ENCODE results near the gene NDUFAF4. TPM values are rescaled to one million over a fixed set of nuclear protein-coding genes. Genes with fewer than 3 reads are reported as not detected.

Gene NDUFAF4
- total RNA-seq, 2 donors from 2014 or later = 57.9 to 103 TPM

DNA sequence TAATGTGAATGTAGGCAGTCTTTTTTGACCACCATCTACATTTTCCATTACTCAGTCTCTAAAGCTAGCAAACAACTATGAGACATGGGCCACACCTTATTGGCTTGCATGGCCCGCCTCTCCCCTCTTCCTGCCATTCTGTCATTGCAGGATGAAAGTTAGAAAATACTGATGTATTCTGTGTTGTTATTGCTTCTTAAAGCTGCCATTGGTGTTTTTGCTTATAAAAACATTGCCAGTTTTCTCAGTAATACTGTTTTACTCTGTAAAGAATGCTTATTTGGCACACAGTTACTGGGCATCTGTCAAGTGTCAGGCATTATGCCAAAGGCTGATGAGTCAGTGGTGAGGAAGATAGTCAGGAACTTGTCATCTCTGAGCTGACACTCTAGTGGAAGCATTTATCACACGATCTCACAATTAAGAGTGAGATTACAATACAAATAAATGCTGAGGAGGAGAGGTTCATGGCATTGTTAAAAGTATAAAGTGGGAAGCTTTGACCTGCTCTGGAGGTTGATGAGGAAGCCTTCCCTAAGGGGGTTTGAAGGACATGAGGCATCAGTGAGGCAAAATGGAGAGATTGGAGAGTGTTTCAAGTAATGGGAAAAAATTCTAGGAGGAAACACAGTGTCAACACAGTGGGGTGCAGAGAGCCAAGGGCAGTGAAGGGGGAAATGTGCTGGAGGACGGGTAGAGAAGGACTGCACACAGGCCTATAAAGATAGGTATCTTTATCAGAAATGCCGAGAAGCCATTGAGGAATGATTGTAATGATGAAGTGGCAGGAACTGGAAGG, 41.5 kb upstream of the NDUFAF4 start:
- no peak for TF ChIP-seq CTCF (IDR thresholded peaks at IDR 0.05)
- H3K27ac ChIP-seq = peak overlapping the region in 1 of 2 donors; percentile 48

GRCh38 chr6:96934087-96934486, 36.4 kb upstream of the NDUFAF4 start:
- Histone ChIP-seq H3K4me1 (peaks cover 0 to 10% of the 10 kb centered on the region in 2 donors), H3K9me3 (no peaks in the 10 kb centered on the region), H3K27me3 (no peaks in the 10 kb centered on the region), H3K4me3 (no peak overlapping the region), H3K27ac (no peak overlapping the region), H3K36me3 (no peaks in the 10 kb centered on the region)
- no peak for DNase-seq (ENCODE audit: low spot score)
- no peak for TF ChIP-seq CTCF (IDR thresholded peaks at IDR 0.05)

More for the DNA sequence above, 41.5 kb upstream of the NDUFAF4 start:
- no peaks in the 10 kb centered on the region for H3K27me3 ChIP-seq
- H3K9me3 ChIP-seq = no peaks in the 10 kb centered on the region
- H3K4me1 ChIP-seq = peaks cover 0 to 19% of the 10 kb centered on the region in 2 donors
- no peak overlapping the region for H3K4me3 ChIP-seq
- H3K36me3 ChIP-seq = no peaks in the 10 kb centered on the region
- no peak for DNase-seq (ENCODE audit: low spot score)

DNA sequence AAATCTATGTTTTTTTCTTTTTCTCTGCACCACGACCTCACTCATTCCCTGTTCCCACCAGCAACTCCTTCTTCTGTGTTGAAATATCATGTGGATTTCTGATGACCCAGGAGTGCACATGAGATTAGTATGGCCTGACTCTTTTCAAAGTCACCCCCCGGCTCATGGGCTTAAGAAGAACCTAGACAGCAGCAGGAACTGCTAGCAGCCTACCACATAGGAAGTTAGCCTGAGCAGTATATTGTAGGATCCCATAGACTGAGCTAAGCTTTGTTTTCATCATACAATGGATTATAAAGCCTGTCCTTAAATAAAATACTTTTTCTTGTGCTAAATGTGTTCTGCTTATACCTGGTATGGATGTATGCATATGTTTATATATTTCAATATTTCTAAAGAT, 33.5 kb upstream of the NDUFAF4 start:
- Histone ChIP-seq H3K27me3 (no peaks in the 10 kb centered on the region), H3K4me3 (no peak overlapping the region), H3K4me1 (no peaks in the 10 kb centered on the region), H3K27ac (no peak overlapping the region), H3K9me3 (no peaks in the 10 kb centered on the region), H3K36me3 (no peaks in the 10 kb centered on the region)
- no peak for DNase-seq (ENCODE audit: low spot score)
- no peak for TF ChIP-seq CTCF (IDR thresholded peaks at IDR 0.05)

DNA sequence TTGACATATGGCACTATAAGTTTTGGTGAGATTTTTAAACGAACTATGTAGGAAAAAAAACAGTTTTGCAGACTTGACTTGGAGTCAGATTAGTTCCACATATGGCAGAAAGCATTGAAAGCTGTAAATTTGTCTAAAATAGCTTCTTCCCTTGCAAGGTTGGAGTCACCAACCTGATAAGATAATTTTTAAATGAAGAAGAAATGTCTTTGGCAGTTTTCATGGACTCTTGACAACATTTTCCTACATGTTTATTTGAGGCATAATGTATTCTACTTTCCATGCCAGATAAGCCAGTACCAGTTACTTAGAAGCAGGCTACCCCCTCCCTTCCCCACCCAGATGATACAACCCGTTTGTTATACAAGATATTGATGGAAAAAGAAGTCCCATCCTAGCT, 32.0 kb upstream of the NDUFAF4 start:
- Histone ChIP-seq H3K27ac (no peak overlapping the region), H3K27me3 (no peaks in the 10 kb centered on the region), H3K4me3 (no peak overlapping the region), H3K36me3 (no peaks in the 10 kb centered on the region), H3K4me1 (peaks cover 0 to 6% of the 10 kb centered on the region in 2 donors), H3K9me3 (no peaks in the 10 kb centered on the region)
- no peak for TF ChIP-seq CTCF (IDR thresholded peaks at IDR 0.05)
- no peak for DNase-seq (ENCODE audit: low spot score)

DNA sequence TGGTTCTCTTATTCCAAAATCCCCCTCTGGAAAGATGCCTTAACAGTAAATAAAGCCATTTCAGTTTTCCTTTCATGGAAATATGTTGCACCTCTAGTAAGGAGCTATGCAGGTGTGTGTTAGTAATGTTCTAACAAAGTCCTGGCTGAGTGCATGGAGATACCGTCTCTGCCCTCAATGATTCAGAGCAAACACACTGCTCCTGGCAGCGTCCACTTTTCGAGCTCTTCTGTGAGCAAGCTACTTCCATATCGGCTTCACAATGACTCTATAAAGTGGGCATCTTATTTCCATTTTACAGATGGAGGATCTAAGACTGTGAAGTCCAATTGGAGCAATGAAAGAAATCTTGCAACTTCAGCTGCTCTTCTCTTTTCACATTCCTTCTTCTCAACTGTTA, 30.0 kb upstream of the NDUFAF4 start:
- no peak for TF ChIP-seq CTCF (IDR thresholded peaks at IDR 0.05)
- Histone ChIP-seq H3K27ac (no peak overlapping the region), H3K4me1 (peaks cover 0 to 13% of the 10 kb centered on the region in 2 donors)

GRCh38 chr6:96926425-96926824, 28.7 kb upstream of the NDUFAF4 start:
- Histone ChIP-seq H3K27ac (no peak overlapping the region), H3K4me3 (no peak overlapping the region), H3K9me3 (no peaks in the 10 kb centered on the region), H3K27me3 (no peaks in the 10 kb centered on the region), H3K4me1 (peaks cover 0 to 13% of the 10 kb centered on the region in 2 donors), H3K36me3 (no peaks in the 10 kb centered on the region)
- no peak for TF ChIP-seq CTCF (IDR thresholded peaks at IDR 0.05)
- DNase-seq (ENCODE audit: low spot score) = no peak

More for the DNA sequence above, 30.0 kb upstream of the NDUFAF4 start:
- H3K4me3 ChIP-seq = no peak overlapping the region
- H3K27me3 ChIP-seq = no peaks in the 10 kb centered on the region
- H3K9me3 ChIP-seq = no peaks in the 10 kb centered on the region
- no peak for DNase-seq (ENCODE audit: low spot score)
- H3K36me3 ChIP-seq = no peaks in the 10 kb centered on the region
